ENCODE results near the gene TSR2.

Gene TSR2

DNA sequence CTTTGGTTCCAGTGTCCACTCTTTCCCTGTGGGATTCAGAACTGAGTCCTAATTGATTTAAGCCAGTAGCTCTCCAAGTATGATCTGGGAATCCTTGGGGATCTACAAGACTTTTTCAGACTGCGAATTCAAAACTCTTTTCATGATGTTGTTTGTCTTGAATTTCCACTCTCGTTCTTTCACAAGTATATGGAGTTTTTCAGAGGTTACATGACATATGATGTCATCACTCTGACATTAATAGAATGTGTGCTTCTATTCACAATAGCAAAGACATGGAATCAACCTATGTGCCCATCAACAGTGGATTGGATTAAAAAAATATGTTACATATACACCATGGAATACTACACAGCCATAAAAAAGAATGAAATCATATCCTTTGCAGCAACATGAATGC, 23.2 kb upstream of the TSR2 start:
- DNase-seq (ENCODE audit: low spot score): no peak
- in situ Hi-C loops (cut with MboI; ENCODE audit: low pct_unique_long_range_greater_than_20kb, low sequenced_read_pairs, unreplicated experiment): no loop called here
- TF ChIP-seq, protein P1, sequence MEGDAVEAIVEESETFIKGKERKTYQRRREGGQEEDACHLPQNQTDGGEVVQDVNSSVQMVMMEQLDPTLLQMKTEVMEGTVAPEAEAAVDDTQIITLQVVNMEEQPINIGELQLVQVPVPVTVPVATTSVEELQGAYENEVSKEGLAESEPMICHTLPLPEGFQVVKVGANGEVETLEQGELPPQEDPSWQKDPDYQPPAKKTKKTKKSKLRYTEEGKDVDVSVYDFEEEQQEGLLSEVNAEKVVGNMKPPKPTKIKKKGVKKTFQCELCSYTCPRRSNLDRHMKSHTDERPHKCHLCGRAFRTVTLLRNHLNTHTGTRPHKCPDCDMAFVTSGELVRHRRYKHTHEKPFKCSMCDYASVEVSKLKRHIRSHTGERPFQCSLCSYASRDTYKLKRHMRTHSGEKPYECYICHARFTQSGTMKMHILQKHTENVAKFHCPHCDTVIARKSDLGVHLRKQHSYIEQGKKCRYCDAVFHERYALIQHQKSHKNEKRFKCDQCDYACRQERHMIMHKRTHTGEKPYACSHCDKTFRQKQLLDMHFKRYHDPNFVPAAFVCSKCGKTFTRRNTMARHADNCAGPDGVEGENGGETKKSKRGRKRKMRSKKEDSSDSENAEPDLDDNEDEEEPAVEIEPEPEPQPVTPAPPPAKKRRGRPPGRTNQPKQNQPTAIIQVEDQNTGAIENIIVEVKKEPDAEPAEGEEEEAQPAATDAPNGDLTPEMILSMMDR (IDR thresholded peaks at IDR 0.05; ENCODE audit: extremely low read depth, insufficient read depth, missing control alignments): no peak

- in situ Hi-C loops (cut with MboI; ENCODE audit: low pct_unique_long_range_greater_than_20kb, low sequenced_read_pairs, unreplicated experiment): no loop called here
- TF ChIP-seq, protein P1 (IDR thresholded peaks at IDR 0.05; ENCODE audit: extremely low read depth, insufficient read depth, missing control alignments): no peak
- DNase-seq (ENCODE audit: low spot score): no peak
Measured at GRCh38 chrX:54419559-54420302, 20.5 kb upstream of the TSR2 start.

GRCh38 chrX:54422168-54422567, 18.0 kb upstream of the TSR2 start:
- in situ Hi-C loops (cut with MboI; ENCODE audit: low pct_unique_long_range_greater_than_20kb, low sequenced_read_pairs, unreplicated experiment): no loop called here
- TF ChIP-seq, protein P1 (IDR thresholded peaks at IDR 0.05; ENCODE audit: extremely low read depth, insufficient read depth, missing control alignments): no peak
- DNase-seq (ENCODE audit: low spot score): no peak

DNA sequence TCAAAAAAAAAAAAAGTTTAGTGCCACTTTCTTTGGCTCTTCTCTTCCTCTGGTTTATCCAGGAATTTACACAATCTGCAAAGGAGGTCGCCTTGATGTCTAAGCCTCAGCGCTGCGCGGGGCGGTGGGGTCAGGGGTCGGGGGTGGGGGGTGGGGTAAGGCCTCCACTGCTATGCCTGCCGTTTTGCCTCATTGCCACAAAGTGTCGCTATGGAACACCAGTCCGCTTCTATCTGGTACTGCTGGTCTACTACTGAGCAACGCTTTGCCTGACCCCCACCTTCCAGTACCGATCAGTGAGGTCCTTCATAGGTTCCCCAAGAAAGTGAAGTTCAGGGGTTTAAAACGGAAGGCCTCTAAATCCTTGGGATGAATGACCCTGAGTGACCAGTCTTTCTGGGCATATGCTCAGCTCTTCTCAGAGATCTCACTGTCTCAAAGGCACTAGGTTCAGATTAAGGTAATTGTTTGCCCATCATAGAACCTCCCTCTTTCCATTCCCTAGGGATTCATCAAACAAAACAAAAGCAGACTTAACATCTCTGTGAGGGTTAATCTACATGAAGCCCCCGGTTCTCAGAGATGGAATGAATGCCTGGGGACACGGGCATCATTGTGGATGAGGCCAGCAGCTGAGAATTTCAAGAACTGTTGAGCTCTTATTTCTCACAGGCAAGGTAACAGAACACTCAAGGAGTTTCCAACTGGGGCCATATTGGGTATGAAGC, 16.9 kb upstream of the TSR2 start:
- in situ Hi-C loops (cut with MboI; ENCODE audit: low pct_unique_long_range_greater_than_20kb, low sequenced_read_pairs, unreplicated experiment): no loop called here
- DNase-seq (ENCODE audit: low spot score): no peak

GRCh38 chrX:54427837-54428424, 12.3 kb upstream of the TSR2 start:
- TF ChIP-seq, protein P1 (IDR thresholded peaks at IDR 0.05; ENCODE audit: extremely low read depth, insufficient read depth, missing control alignments): no peak
- in situ Hi-C loops (cut with MboI; ENCODE audit: low pct_unique_long_range_greater_than_20kb, low sequenced_read_pairs, unreplicated experiment): no loop called here
- DNase-seq (ENCODE audit: low spot score): no peak

More for the DNA sequence above, 16.9 kb upstream of the TSR2 start:
- TF ChIP-seq, protein P1 (IDR thresholded peaks at IDR 0.05; ENCODE audit: extremely low read depth, insufficient read depth, missing control alignments): peak; percentile 36

- TF ChIP-seq, protein P1 (IDR thresholded peaks at IDR 0.05; ENCODE audit: extremely low read depth, insufficient read depth, missing control alignments): no peak
- DNase-seq (ENCODE audit: low spot score): no peak
- in situ Hi-C loops (cut with MboI; ENCODE audit: low pct_unique_long_range_greater_than_20kb, low sequenced_read_pairs, unreplicated experiment): no loop called here
Measured at GRCh38 chrX:54430519-54430918, 9.7 kb upstream of the TSR2 start.
